GM21576 (cell line): ENCODE results near the gene APMAP.
"Not testable (repeated sequence)": the region's sequence is repeated elsewhere in the genome, so short reads cannot be mapped to it uniquely, and the experiment has no call there.

ENCODE experiments used
- ATAC-seq: cut with Tn5 transposase; IDR thresholded peaks from one replicate; pipeline ENCODE4 v1.9.1; 2021; ENCODE audit warnings: mild to moderate bottlenecking, moderate library complexity; ENCODE audit not compliant: unreplicated experiment

Gene APMAP

GRCh38 chr20:24954566-24954965 lies 38.0 kb downstream of the APMAP start:
- no peak for ATAC-seq

DNA sequence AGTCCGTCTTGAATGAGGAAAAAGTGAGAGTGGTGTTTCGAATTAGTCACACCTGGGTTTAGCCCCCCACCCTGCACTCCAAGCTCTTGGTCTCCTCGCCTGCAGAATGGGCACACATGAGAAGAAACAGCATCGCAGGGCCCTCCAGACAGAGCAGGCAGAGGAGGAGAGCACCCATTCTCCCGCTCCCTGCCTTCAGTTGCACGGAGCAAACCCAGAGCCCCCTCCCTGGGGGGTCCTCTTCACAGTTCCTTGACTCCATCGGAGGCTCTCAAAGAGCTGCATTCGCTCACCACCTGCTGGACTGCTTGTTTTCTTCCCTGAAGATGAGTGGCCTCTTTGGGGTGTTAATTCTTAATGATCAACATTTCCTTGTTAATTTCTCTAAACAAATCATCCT lies 38.4 kb downstream of the APMAP start:
- ATAC-seq: no peak

DNA sequence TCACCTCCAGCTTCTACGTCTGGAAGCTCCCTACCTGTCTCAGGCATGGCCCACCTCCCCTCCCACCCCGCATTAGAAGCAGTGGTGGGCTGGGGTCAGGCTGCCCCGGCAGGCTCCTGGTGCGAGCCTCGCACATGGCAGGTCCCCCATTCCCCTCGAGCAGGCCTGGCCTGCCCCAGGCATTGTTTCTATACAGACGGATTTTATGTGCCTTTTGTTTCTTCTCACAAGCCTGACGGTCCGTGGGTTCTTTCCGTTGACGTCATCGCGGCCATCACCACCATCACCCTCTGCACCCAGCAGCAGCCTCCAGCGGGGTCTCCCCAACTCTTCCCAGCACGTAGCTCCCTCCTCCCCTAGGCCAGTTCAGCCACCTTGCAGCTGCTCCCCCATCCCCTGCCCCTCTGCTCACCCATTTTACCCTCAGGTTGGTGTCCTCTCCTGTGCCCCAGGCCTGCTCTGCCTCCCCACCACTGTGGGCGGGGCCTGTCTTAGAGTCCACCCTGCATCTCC lies 38.9 kb downstream of the APMAP start:
- ATAC-seq: no peak

- ATAC-seq: no peak
Measured at GRCh38 chr20:24953209-24953575, 39.4 kb downstream of the APMAP start.

DNA sequence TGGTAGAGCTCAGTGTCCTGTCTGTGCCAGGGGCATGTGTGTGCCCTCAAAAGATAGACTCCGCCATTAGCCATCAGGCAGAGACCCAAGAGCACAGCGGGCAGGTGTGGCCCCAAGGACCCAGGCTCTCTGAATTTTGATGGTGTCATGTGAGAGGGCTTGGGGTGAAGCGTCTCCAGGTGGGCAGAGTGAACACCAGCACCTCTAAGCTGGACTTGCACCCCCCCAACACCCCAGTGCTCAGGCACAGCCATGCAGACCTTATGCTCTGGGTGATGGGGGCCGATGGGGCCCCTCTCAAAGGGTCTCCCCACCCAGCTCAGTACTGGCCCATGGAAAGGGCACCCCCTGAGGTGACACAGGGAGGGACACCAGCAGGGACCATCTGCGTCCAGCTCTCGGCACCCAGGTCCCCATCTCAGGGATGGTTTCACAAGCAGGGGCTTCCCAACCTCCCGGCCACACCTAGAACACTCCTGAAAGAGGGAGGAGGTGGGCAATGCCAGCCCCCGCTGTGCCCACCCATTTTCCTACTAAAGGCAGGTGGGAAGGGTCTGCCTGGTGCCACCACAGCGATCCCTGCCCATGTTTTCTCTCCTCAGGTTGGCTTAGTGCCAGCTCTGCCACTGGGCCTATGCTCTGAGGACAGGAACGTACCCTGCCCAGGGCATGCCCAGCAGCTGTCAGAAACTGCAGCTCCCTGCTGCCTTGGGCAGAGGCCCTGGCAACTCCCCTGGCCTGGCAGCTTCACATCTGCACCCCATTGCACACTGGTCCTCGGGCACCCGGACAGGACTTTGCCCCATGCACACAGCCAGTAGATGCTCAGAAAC lies 40.0 kb downstream of the APMAP start:
- no peak for ATAC-seq

- no peak for ATAC-seq
Measured at GRCh38 chr20:24951536-24952083, 40.9 kb downstream of the APMAP start.

GRCh38 chr20:24950836-24951525 lies 41.6 kb downstream of the APMAP start:
- ATAC-seq: no peak

DNA sequence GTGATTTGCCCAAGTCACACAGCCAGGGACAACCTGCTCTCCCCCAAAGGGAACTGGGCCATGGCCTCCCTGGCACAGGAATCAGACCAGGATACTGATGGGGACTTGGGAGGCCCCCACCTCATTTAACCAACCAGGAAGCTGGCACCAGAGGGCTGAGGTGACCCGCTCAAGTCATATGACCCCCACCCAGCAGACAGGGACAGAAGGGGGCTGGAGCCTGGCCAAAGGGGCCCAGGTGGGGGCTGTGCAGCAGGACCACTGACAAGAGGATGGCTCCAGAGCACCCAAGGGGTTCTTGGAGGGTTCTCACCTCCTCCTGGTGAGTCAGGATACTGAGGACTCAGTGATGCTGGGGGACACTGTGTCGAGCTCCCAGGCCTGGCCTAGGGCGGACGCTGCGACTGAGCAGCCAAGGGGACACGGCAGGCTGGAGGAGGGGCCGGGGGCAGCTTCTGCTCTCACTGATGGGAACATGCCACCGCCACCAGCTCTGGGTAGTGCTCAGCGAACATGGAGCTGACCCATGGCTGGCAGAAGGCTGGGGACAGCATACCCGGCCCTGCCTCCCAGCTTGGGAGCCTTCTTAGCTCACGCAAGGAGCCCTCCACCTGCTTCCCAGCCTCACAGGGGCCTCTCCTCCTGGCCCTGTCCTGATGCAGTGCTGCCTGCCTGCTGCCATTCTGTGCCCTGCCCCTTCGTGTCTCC lies 42.3 kb downstream of the APMAP start:
- ATAC-seq: no peak

DNA sequence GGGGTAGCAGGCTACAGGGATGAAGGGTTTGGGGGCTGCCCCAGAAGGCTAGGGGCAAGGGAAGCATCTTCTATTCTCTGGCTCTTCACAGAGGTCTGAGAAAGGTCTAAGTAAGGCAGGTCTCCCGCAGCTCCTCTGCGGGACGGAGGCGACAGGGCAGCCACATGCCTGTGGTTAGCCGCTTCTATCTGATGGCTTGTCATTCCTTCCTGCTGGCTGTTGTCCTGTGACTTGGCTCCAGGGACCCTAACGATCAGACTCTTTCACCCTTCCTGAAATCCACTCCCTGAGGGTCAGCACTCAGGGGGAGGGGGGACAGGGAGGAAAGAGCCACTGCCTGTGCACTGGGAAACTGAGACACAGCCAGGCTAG lies 42.8 kb downstream of the APMAP start:
- no peak for ATAC-seq

DNA sequence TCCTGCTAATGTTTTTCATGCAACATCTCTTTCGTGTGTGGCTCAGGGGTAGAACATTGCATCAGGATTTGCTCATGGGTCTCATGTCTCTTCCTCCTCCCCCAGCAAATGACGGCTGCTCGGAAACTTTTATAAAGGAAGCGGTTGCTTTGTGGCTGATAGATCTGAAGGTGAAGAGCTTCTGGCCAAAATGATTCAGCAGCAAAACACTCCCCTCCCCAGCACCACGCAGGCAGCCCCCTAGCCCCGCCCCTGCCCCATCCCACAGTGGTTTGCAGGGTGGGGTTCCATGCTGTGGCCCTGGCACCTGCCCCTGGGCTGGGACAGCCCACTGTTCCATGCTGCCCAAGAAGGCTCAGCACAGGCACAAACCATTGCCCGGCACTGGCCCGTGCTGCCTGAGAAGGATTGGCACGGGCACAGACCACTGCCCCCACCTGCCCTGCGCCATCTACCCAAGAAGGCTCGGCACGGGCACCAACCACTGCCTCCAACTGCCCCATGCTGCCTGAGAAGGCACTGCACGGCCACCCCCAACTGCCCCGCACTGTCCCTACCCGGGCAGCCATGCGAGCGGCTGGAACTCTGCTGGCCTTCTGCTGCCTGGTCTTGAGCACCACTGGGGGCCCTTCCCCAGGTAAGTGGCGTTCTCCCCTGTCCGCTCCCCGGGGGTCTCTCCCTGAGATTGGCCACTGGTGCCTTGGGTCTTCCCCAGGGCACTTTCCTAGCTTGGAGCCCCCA lies 43.4 kb downstream of the APMAP start, which contains the start of gene CST7:
CST7 (plus strand) TSS at position 331 of the 741 bp plus-strand sequence; CDS start at position 568, 237 bp downstream.
- ATAC-seq: peak; percentile 47

GRCh38 chr20:24948396-24948938 lies 44.1 kb downstream of the APMAP start:
- not testable (repeated sequence) for ATAC-seq

DNA sequence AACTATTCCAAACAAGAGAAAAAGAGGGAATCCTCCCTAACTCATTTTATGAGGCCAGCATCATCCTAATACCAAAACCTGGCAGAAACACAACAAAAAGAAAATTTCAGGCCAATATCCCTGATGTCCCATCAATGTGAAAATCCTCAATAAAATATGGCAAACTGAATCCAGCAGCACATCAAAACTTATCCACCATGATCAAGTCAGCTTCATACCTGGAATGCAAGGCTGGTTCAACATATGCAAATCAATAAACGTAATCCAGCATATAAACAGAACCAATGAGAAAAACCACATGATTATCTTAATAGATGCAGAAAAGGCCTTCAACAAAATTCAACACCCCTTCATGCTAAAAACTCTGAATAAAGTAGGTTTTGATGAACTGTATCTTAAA lies 46.2 kb downstream of the APMAP start:
- not testable (repeated sequence) for ATAC-seq

DNA sequence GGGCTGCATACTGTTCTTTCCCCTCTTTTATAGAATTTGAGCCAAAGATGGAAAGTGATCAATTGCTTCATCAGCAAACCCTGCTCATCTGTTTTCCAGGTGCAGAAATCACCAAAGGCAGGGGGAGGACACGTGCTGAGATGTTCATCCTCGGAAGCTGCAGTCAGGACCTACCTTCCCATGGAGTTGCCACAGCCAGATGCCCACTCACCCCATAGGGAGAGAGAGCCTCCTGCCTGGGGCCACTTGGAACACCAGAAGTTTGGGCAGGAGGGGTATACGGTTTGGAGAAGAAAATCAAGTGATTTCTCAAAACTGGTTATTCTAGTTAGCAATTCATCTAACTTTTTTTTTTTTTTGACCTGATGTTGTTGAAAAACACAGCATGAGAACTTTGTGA lies 48.8 kb downstream of the APMAP start:
- no peak for ATAC-seq

GRCh38 chr20:24943196-24943595 lies 49.4 kb downstream of the APMAP start:
- ATAC-seq: no peak

DNA sequence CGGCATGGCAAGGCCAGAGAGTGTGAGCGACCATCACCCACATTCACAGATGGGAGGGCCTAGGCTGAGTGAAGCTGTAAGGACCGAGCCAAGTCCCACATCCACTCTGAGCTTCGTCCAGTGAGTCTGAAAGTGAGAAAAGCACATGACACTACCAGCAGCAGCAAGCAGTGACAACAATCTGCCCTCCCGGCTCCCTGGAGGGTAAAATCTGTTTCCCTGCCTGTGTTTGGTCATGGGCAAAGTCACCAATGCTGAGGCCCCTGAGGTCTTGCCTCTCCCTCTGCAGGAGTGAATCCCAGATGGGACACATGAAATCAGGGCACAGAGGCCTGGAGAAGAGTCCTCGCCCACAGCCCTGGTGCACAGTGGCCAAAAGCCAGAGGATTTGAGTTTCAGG lies 49.9 kb downstream of the APMAP start:
- no peak for ATAC-seq

DNA sequence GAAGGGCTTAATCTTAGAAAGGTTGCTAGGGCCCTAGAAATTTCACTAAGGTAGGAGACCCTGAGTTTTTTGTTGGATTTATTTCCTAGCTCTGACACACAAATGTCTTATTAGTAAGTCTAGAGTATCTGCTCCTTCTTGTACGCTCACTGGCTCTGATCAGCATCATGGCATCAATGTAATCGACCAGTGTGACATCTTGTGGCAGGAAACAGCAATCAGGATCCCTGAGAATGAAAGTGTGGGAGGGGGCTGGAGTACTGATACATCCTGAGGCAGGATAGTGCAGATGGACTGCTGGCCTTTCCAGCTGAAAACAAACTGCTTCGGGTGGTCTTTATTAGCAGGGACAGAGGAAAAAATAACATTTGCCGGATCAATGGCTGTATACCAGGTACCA lies 53.5 kb downstream of the APMAP start:
- ATAC-seq: no peak

- ATAC-seq: no peak
Measured at GRCh38 chr20:24938498-24938897, 54.1 kb downstream of the APMAP start.

- no peak for ATAC-seq
Measured at GRCh38 chr20:24937579-24937978, 55.0 kb downstream of the APMAP start.

DNA sequence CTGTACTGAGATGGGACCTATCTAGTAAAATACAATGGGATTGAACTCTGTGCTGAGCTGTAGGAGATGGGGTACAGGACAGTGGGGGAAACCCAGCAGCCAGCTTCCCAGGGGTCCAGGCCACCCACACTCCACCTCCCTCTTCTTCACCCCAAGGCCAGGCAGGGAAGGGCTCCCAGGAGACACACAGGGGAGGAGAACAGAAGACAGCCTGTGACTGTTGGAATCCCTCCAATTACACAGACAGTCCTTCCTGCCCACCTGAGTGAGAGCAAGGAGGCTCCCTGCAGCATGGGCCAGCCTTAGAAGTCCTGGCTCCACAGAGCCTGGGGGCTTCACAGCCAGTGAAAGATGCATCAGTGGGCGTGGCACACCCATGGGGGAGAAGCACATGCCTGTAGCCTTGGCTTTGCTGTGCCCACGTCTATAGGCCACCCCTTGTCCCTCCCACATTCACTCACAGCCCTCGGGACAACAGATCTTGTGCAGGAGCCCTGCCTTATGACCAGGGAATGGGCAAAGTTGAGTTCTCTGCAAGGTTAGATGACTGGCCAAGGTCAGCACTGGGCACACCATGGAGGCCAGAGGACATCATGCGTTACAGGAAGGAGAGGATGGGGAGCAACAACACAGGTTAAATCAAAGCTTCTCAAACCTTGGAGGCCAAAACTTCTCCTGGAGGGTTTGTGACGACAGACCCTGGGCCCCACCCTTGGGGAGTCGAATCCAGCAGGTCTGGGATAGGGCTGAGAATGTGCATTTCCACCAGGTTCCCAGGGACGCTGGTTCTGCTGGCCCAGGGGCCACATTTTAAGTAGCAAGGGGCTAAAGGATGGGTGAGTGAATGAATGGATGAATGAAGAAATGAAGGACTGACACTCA lies 55.8 kb downstream of the APMAP start:
- ATAC-seq: no peak
